ENCODE data around the gene EME2.

- TF ChIP-seq CTCF (IDR thresholded peaks at IDR 0.05): no peak
- TF ChIP-seq POLR2A (IDR thresholded peaks at IDR 0.05): no peak
Observed at GRCh38 chr16:1745181-1745899, 27.3 kb upstream of the EME2 start.

All from adrenal gland (tissue), 5 donors.